Activated naive CD4-positive, alpha-beta T cell treated with anti-CD3 and anti-CD28 coated beads for 36 hours (primary cell): ENCODE results near the gene ZFYVE19. TPM values are rescaled to one million over a fixed set of nuclear protein-coding genes. Genes with fewer than 3 reads are reported as not detected.

Experiments used
- CTCF ChIA-PET: fragments of 350-600 bp; sonication (Branson Sonifier 250); formaldehyde crosslinking; loops from one replicate; lab custom pipeline; 2021; ENCODE audit warnings: antibody characterized with exemption; lab: Charles Lee
- DNase-seq: peaks from one replicate; pipeline ENCODE4 v3.0.0-alpha.2; 2020
- H3K27ac Mint-ChIP-seq: one replicate; pipeline ENCODE4 v1.8.0; 2021; ENCODE audit warnings: mild to moderate bottlenecking, mixed read lengths
- H3K27me3 Mint-ChIP-seq: one replicate; pipeline ENCODE4 v1.8.0; 2021; ENCODE audit warnings: low read depth, mixed read lengths
- H3K36me3 Mint-ChIP-seq: one replicate; pipeline ENCODE4 v1.8.0; 2021; ENCODE audit warnings: low read depth, mixed read lengths
- H3K4me1 Mint-ChIP-seq: one replicate; pipeline ENCODE4 v1.8.0; 2021; ENCODE audit warnings: low read depth, mixed read lengths
- H3K4me3 Mint-ChIP-seq: one replicate; pipeline ENCODE4 v1.8.0; 2021; ENCODE audit warnings: mild to moderate bottlenecking, moderate library complexity, mixed read lengths
- H3K9me3 Mint-ChIP-seq: one replicate; pipeline ENCODE4 v1.8.0; 2021; ENCODE audit warnings: mixed read lengths
- intact Hi-C: fragments of 100-400 bp; cut with micrococcal nuclease; formaldehyde crosslinking; loops from one replicate; pipeline ENCODE4 v1.15.1; 2023
- total RNA-seq, 2 experiments: library from RNA; stranded (reverse); gene quantifications; one replicate each; pipeline ENCODE4 v1.2.3, GENCODE V29; 2021

The ZFYVE19 gene
- total RNA-seq, 2 experiments from 2014 or later = 15.4 to 17.0 TPM

DNA sequence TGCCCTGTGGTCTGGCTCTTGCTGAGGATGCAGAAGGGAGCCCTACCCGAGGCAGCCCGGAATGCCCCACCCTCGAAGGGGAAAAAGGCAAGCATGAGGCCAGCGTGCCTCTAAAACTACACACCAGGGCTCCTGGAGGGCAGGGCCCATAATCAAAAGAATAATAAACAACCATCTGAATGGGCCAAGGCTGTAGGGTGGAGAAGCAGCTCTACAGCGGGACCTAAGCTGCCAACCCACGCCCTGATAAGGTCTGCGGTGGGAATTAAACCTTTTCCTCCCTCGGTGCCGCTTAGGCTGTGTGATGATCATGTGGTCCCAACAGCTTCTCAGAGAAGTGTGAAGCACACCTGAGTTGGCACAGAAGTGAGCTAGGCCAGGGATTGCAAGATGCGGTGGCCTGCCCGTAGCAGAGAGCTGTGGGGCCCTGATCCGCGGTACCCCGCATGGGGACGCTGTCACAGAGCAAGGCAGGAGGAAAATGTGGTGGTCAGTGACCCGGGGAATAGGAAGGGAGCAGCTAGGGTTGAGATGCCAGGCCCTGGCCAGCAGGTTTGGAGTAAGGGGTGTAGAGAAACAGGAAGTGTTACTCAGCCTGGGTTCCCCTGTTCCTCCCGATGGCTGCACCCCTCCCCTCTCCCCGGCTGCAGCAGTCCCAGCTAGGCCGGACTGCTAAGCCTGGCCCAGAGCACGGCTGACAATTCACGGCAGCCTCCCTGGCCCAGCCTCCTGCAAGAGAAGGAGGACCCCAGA lies 38.2 kb upstream of the ZFYVE19 start:
- no peaks in the 10 kb centered on the region for H3K9me3 Mint-ChIP-seq
- no peak for DNase-seq
- H3K27ac Mint-ChIP-seq = peak overlapping the region; percentile 87
- H3K4me1 Mint-ChIP-seq = peaks cover 45% of the 10 kb centered on the region
- CTCF ChIA-PET = interaction anchor here (0.5 to 4.6 kb wide), 5 partner anchors 14 to 141 kb away, joined by 3 to 25 read pairs (median 3); no protein-coding TSS in a partner anchor
- intact Hi-C loops = loop anchor here (1.0 kb wide), 2 partner anchors 74 to 174 kb away; partner anchors contain the start of gene KNL1
- H3K4me3 Mint-ChIP-seq = peak overlapping the region; percentile 15
- H3K36me3 Mint-ChIP-seq = peaks cover 2% of the 10 kb centered on the region
- H3K27me3 Mint-ChIP-seq = no peaks in the 10 kb centered on the region

DNA sequence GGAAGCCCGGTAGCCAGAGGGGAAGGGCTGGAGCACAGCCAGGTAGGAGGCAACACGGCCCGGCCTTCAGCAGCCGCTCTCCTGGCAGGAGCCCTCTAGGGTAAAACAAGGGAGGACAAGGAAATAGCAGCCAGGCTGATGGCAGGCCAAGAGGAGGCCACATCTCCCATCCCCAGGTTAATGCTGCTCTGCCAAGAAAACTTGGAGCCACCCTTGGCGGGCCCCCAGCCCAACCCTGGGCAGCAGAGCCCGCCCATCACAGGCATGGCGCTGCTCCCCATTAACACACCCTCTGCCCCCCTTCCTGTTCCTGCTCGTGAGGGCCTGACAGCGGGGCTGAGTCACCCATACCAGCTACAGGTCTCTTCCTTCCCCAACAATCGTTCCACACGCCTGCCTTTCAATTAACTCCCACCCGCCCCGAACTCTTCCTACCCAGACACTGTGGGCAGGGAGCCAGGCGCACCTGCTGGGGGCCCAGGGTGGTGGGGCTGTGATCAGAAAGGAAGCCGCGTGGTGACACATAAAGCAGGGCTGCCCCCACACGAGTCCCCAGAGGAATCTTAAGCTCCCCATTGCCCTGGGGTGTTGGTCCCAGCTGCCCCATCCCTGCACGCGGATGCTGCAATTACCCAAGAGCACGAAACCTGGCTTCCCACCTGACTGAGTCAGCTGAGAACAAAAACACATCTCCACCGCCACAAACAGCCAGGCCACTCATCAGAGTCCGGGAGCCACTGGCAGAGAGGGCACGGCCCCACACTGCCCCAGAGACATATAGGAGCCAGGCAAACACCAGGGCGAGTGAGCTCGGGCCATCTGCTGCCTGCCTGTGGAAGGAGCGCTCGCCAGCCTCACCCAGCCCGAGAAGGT lies 37.4 kb upstream of the ZFYVE19 start, which contains the start of gene C15orf62:
Gene C15orf62 (plus strand): TSS at position 707 of the 873 bp plus-strand sequence. CDS start 516 bp downstream, outside the sequence.
- intact Hi-C loops = loop anchor here (1.0 kb wide), 2 partner anchors 75 to 175 kb away; partner anchors contain the start of gene KNL1
- peak; percentile 82 for DNase-seq
- Mint-ChIP-seq H3K27me3 (no peaks in the 10 kb centered on the region), H3K27ac (peak within 1 kb of the TSS; percentile 87), H3K9me3 (no peaks in the 10 kb centered on the region), H3K4me3 (peak within 1 kb of the TSS; percentile 40), H3K4me1 (peaks cover 42% of the 10 kb centered on the region), H3K36me3 (peaks cover 4% of the 10 kb centered on the region)
- CTCF ChIA-PET = interaction anchor here (0.5 to 4.6 kb wide), 7 partner anchors 13 to 171 kb away, joined by 3 to 25 read pairs (median 4); no protein-coding TSS in a partner anchor

DNA sequence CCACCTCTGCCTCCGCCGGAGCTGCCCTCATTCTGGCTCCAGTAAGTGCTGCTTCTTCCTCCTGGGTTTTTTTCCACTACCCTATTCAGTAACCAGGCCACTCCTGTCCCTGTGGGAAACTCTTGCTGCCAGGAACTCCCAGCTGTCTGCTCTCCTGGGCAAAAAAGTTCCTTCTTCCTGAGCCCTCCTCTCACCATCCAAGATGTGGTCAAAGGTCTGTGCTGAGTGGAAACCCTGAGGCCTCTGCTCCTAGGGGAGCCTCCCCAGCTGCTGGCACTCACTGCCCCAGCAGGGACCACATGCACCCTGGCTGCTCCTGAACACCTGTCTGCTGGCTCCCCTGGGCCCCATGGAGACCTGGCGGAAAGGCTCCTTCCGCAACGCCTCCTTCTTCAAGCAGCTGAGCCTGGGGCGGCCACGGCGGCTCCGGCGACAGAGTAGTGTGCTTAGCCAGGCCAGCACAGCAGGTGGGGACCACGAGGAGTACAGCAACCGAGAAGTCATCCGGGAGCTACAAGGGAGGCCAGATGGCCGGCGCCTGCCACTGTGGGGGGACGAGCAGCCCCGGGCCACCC lies 36.7 kb upstream of the ZFYVE19 start:
- intact Hi-C loops = no loop called here
- no peaks in the 10 kb centered on the region for H3K27me3 Mint-ChIP-seq
- CTCF ChIA-PET = interaction anchor here (0.6 to 4.6 kb wide), 5 partner anchors 12 to 330 kb away, joined by 3 to 25 read pairs (median 4); no protein-coding TSS in a partner anchor
- H3K36me3 Mint-ChIP-seq = peaks cover 8% of the 10 kb centered on the region
- H3K9me3 Mint-ChIP-seq = no peaks in the 10 kb centered on the region
- peak overlapping the region; percentile 17 for H3K4me3 Mint-ChIP-seq
- DNase-seq = no peak
- H3K27ac Mint-ChIP-seq = peak overlapping the region; percentile 87
- peaks cover 35% of the 10 kb centered on the region for H3K4me1 Mint-ChIP-seq

DNA sequence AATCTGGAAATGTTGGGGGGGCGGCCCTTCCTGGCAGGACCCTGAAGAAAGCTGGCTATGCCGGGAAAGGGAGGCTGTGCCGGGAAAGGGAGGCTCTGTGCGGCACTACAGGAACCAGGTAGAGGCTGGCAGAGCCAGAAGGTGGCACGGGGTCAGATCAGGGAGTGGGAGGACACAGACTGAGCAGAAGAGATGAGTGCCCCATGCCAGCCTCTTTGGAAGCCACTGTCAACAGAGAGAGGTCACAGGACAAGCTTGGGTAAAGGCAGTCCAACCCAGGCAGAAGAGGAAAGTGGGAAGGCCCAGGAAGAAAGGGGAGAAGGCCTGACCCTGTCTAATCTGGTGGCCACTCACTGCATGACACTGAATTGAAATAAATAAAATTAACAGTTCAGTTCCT lies 35.6 kb upstream of the ZFYVE19 start:
- Mint-ChIP-seq H3K4me1 (peaks cover 27% of the 10 kb centered on the region), H3K9me3 (no peaks in the 10 kb centered on the region), H3K27me3 (no peaks in the 10 kb centered on the region), H3K36me3 (peaks cover 8% of the 10 kb centered on the region), H3K27ac (no peak overlapping the region), H3K4me3 (no peak overlapping the region)
- DNase-seq = no peak
- intact Hi-C loops = no loop called here
- CTCF ChIA-PET = interaction anchor here (0.7 to 4.6 kb wide), 2 partner anchors 11 to 182 kb away, joined by 3 to 25 read pairs; no protein-coding TSS in a partner anchor

DNA sequence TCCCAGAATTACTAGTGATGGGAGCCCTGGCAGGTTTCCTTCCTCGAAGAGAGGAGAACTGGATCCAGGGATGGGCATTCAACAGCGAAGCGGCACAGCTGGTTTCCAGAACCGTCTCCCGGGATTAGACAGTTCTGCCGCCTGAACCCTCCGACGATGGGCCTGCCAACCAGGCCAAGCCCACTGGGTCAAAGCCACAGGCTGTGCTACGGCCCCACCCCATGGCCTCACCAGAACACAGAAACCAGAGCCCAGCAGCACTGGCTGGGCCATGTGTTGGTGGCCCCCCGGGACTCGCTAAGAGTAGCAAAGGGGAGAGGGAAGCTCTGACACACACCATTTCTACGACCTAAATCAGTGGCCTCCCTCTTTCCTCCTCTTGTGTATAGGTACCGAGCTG lies 34.9 kb upstream of the ZFYVE19 start:
- H3K36me3 Mint-ChIP-seq = peaks cover 15% of the 10 kb centered on the region
- H3K27ac Mint-ChIP-seq = no peak overlapping the region
- DNase-seq = no peak
- H3K4me3 Mint-ChIP-seq = no peak overlapping the region
- CTCF ChIA-PET = interaction anchor here (1.3 to 4.6 kb wide), 2 partner anchors 11 to 86 kb away, joined by 4 to 25 read pairs; no protein-coding TSS in a partner anchor
- intact Hi-C loops = no loop called here
- H3K4me1 Mint-ChIP-seq = peaks cover 32% of the 10 kb centered on the region
- no peaks in the 10 kb centered on the region for H3K27me3 Mint-ChIP-seq
- H3K9me3 Mint-ChIP-seq = no peaks in the 10 kb centered on the region

DNA sequence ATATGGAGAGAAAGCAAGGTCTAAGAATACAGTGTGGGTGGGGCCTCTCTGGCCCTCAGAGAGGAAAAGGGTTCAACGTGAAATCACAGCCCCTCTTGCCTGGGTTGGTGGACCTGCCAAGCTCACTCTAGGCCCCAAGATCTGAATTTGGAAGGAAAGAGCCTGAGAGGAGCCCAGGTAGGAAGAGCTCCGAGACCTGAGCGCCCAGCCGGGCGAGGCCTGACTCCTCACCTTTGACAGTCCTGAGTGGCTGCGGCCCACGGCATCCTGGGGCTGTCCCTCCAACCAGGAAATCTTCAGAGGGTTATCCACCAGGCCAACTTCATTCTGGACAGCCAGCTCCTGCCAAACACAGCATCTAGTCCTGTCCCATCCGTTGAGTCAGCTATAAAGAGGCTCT lies 33.4 kb upstream of the ZFYVE19 start:
- Mint-ChIP-seq H3K4me1 (peaks cover 28% of the 10 kb centered on the region), H3K36me3 (peaks cover 15% of the 10 kb centered on the region)
- CTCF ChIA-PET = interaction anchor here (0.5 to 0.8 kb wide), 2 partner anchors 8 to 184 kb away, joined by 3 read pairs; no protein-coding TSS in a partner anchor

DNA sequence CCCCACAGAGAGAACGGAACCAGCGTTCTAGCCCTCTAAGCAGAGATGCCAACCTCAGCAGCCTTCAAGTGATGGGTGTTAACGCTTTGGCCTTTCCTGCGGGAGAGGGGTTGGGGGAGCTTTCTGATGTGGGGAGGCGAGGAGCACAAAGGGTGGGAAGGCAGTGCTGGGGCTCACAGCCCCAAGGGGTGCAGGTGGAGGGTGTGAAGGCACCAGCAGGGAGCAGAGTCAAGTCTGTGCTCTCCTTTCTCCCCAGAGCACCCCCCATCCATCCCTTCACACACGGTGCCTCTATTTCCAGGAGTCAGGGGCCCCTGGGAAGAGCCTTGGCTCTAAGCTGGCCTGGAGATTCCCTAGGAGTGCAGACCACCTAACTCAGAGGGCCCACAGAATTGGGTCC lies 33.0 kb upstream of the ZFYVE19 start:
- Mint-ChIP-seq H3K4me1 (peaks cover 24% of the 10 kb centered on the region), H3K27me3 (no peaks in the 10 kb centered on the region), H3K27ac (no peak overlapping the region), H3K4me3 (no peak overlapping the region), H3K9me3 (no peaks in the 10 kb centered on the region), H3K36me3 (peaks cover 15% of the 10 kb centered on the region)
- no peak for DNase-seq
- CTCF ChIA-PET = interaction anchor here (0.8 kb wide), 1 partner anchor 9 kb away, joined by 3 read pairs; no protein-coding TSS in a partner anchor
- intact Hi-C loops = no loop called here

More for the DNA sequence above, 33.4 kb upstream of the ZFYVE19 start:
- H3K27me3 Mint-ChIP-seq = no peaks in the 10 kb centered on the region
- intact Hi-C loops = no loop called here
- no peak overlapping the region for H3K4me3 Mint-ChIP-seq
- H3K27ac Mint-ChIP-seq = no peak overlapping the region
- no peak for DNase-seq
- no peaks in the 10 kb centered on the region for H3K9me3 Mint-ChIP-seq

DNA sequence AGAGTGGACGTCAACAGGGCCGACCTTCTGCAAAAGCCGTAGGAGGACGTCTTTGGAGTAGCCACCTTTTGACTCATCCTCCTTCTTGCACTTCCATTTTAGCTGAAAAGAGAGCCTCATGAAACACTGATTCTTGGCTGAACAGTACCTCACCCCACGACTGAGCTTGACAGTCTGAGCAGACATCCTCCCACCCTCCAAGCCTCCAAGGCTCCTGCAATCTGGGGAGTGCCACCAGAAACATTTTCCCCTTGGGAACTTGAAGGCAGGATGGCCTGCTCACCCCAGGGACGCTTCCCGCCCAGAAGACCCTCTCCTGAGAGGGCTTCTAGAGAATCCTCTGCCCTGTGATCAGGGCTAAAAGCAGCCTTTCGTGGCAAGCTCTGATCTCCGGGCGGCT lies 31.9 kb upstream of the ZFYVE19 start:
- intact Hi-C loops = no loop called here
- Mint-ChIP-seq H3K27ac (no peak overlapping the region), H3K9me3 (no peaks in the 10 kb centered on the region), H3K36me3 (peaks cover 18% of the 10 kb centered on the region), H3K27me3 (no peaks in the 10 kb centered on the region), H3K4me3 (no peak overlapping the region), H3K4me1 (peaks cover 13% of the 10 kb centered on the region)
- CTCF ChIA-PET = no interaction called here
- no peak for DNase-seq

DNA sequence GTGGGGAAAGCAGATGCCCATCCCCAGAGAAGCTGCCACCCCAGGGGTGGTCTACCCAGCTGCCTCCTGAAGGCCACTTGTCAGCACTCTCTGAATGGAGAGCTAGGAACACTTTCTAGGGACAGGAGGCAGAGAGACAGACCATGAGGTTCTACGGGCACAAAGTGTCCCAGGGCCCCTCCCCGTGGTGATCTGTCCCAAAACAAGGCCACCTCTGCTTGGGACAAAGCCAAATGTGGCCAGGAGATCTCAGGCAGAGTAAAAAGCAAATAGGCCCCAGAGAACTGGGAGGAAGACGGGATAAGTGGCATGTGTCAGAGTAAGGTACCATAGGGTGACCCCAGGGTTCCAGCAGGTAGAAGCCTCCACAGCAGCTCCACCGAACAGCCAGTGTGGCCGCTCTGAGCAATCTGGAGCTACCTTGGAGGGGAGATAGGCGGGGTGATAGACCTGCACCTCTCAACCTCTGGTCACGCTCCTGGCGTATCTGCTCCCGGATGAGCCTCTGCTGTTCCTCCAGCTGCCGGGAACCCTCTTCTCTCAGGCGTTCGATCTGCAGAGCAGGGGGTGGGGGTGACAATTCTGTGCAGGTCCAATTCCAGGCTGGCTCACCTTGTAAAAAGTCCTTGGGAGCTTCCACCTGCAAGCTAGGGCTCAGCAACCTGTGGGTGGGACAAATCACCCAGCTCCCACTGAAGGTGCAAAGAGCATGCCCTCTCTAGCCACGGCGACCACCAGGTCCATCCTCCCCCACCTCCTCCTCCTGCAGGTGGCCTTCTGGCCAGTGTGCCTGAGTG lies 31.0 kb upstream of the ZFYVE19 start:
- CTCF ChIA-PET = interaction anchor here (0.5 to 1.8 kb wide), 2 partner anchors 10 to 29 kb away, joined by 3 to 7 read pairs; no protein-coding TSS in a partner anchor
- Mint-ChIP-seq H3K4me3 (no peak overlapping the region), H3K27ac (no peak overlapping the region), H3K27me3 (no peaks in the 10 kb centered on the region), H3K4me1 (peaks cover 6% of the 10 kb centered on the region), H3K9me3 (no peaks in the 10 kb centered on the region), H3K36me3 (peaks cover 18% of the 10 kb centered on the region)
- no peak for DNase-seq
- intact Hi-C loops = no loop called here

DNA sequence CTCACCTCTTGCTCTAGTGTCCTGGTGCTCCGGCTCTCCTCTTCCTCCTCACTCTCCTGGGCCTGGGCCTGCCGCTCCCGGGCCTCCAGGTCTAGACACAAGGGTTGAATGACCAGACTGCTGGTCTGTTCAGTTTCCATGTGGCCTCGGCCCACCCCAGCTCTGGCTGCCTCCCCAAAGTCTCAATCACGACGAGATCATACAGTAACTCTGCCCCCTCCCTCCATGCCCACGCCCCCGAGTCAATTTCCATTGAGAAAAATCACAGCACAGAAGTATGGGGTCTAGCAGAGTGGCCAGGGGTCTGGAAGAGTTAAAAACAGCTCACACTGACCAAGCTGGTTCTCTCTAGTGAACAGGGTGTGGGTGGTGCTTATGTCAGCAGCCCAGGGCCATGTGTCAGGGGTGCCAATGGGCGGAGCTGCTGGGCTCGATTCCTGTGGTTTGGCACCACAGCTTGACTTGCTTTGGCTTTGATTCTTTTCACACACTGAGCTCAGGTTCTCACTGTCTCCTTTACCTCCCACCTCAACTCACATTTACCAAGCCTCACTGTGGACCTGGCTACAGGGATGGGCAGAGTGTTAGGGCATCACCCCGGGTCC lies 30.2 kb upstream of the ZFYVE19 start:
- Mint-ChIP-seq H3K9me3 (no peaks in the 10 kb centered on the region), H3K4me3 (no peak overlapping the region), H3K4me1 (peaks cover 5% of the 10 kb centered on the region), H3K27me3 (no peaks in the 10 kb centered on the region), H3K27ac (peak overlapping the region; percentile 12), H3K36me3 (peaks cover 18% of the 10 kb centered on the region)
- DNase-seq = no peak
- CTCF ChIA-PET = interaction anchor here (0.5 to 1.8 kb wide), 2 partner anchors 9 to 30 kb away, joined by 3 to 7 read pairs; no protein-coding TSS in a partner anchor
- intact Hi-C loops = no loop called here
